MM.1S (cell line): ENCODE measurements around the gene NBAS.

Experiments used
- DNase-seq: peaks from one replicate; pipeline ENCODE4 v3.0.0-alpha.2; 2015
- H2AFZ ChIP-seq: fragments of 300-600 bp; sonication (generic); 2 replicates; pipeline ENCODE4 v1.6.0; 2016; ENCODE audit warnings: antibody characterized with exemption, low read length
- H3F3A ChIP-seq: fragments of 300-600 bp; sonication (generic); 2 replicates; pipeline ENCODE4 v1.6.1; 2016; ENCODE audit warnings: mild to moderate bottlenecking, antibody characterized with exemption, low read length, moderate library complexity, mixed read lengths; ENCODE audit not compliant: insufficient read depth
- H3K27ac ChIP-seq: fragments of 300-600 bp; sonication (generic); 2 replicates; pipeline ENCODE4 v1.5.1; 2016; ENCODE audit warnings: mild to moderate bottlenecking, low read length
- H3K27me3 ChIP-seq: fragments of 300-600 bp; sonication (generic); replicated peaks from 2 replicates; pipeline ENCODE4 v1.6.0; 2016; ENCODE audit warnings: low read length; ENCODE audit not compliant: insufficient read depth
- H3K36me3 ChIP-seq: fragments of 300-600 bp; sonication (generic); replicated peaks from 2 replicates; pipeline ENCODE4 v1.6.1; 2016; ENCODE audit warnings: mild to moderate bottlenecking, low read length, mixed read lengths; ENCODE audit not compliant: insufficient read depth
- H3K4me1 ChIP-seq: fragments of 300-600 bp; sonication (generic); 2 replicates; pipeline ENCODE4 v1.6.1; 2016; ENCODE audit warnings: low read length, mixed read lengths
- H3K4me2 ChIP-seq: fragments of 300-600 bp; sonication (generic); 2 replicates; pipeline ENCODE4 v1.6.0; 2016; ENCODE audit warnings: low read depth, low read length
- H3K4me3 ChIP-seq: fragments of 300-600 bp; sonication (generic); 2 replicates; pipeline ENCODE4 v1.5.1; 2016; ENCODE audit warnings: low read length, mixed read lengths
- H3K79me2 ChIP-seq: fragments of 300-600 bp; sonication (generic); 2 replicates; pipeline ENCODE4 v1.6.1; 2016; ENCODE audit warnings: mixed run types, low read length, mixed read lengths
- H3K9ac ChIP-seq: fragments of 300-600 bp; sonication (generic); 2 replicates; pipeline ENCODE4 v1.6.1; 2016; ENCODE audit warnings: low read length, mixed read lengths
- H3K9me2 ChIP-seq: fragments of 300-600 bp; sonication (generic); replicated peaks from 2 replicates; pipeline ENCODE4 v1.6.1; 2016; ENCODE audit warnings: mild to moderate bottlenecking, low read length, mixed read lengths; ENCODE audit not compliant: insufficient read depth
- H3K9me3 ChIP-seq: fragments of 300-600 bp; sonication (generic); replicated peaks from 2 replicates; pipeline ENCODE4 v1.6.1; 2016; ENCODE audit warnings: mild to moderate bottlenecking, low read length, mixed read lengths; ENCODE audit not compliant: insufficient read depth
- H4K20me1 ChIP-seq: fragments of 300-600 bp; sonication (generic); 2 replicates; pipeline ENCODE4 v1.6.1; 2016; ENCODE audit warnings: mild to moderate bottlenecking, low read length, moderate library complexity, mixed read lengths; ENCODE audit not compliant: insufficient read depth
- EZH2 ChIP-seq: fragments of 300-600 bp; sonication (generic); optimal IDR thresholded peaks from 2 replicates; pipeline ENCODE3; 2017; ENCODE audit warnings: low read depth, mild to moderate bottlenecking, antibody characterized with exemption, low read length, mixed read lengths
- EZH2phosphoT487 ChIP-seq: fragments of 300-600 bp; sonication (generic); IDR thresholded peaks from 2 replicates; pipeline ENCODE4 v1.6.1; 2018; ENCODE audit warnings: antibody characterized with exemption, low read length
- TF ChIP-seq, protein P1 (sequence below): fragments of 300-600 bp; sonication (generic); IDR thresholded peaks from 2 replicates; pipeline ENCODE4 v1.5.1; 2016; ENCODE audit warnings: antibody characterized with exemption, low read length, mixed read lengths

NBAS gene

DNA sequence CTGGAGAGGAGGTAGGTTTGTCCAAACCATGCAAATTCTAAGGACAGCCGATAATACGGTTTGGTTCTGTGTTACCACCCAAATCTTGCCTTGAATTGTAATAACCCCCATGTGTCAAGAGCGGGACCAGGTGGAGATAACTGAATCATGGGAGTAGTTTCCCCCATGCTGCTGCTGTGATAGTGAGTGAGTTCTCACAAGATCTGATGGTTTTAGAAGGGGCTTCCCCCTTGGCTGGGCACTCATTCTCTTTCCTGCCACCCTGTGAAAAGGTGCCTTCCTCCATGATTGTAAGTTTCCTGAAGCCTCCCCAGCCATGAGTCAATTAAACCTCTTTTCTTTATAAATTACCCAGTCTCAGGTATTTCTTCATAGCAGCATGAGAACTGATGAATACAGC, 295.2 kb downstream of the NBAS start:
- no peak overlapping the region for H3K4me3 ChIP-seq
- no peaks in the 10 kb centered on the region for H3K9me3 ChIP-seq
- H4K20me1 ChIP-seq, result no peaks in the 10 kb centered on the region
- H3K4me2 ChIP-seq, result no peak overlapping the region
- H3K9me2 ChIP-seq, result no peaks in the 10 kb centered on the region
- H3K9ac ChIP-seq, result no peak overlapping the region
- H3F3A ChIP-seq, result no peaks in the 10 kb centered on the region; the same call in 1 of the 2 replicates
- no peak for DNase-seq
- no peak overlapping the region for H2AFZ ChIP-seq
- H3K27ac ChIP-seq, result no peak overlapping the region
- H3K4me1 ChIP-seq, result no peaks in the 10 kb centered on the region
- H3K36me3 ChIP-seq, result no peaks in the 10 kb centered on the region
- no peaks in the 10 kb centered on the region for H3K27me3 ChIP-seq
- no peaks in the 10 kb centered on the region for H3K79me2 ChIP-seq
- no peak for TF ChIP-seq EZH2
- TF ChIP-seq EZH2phosphoT487, result no peak
- TF ChIP-seq, protein P1, sequence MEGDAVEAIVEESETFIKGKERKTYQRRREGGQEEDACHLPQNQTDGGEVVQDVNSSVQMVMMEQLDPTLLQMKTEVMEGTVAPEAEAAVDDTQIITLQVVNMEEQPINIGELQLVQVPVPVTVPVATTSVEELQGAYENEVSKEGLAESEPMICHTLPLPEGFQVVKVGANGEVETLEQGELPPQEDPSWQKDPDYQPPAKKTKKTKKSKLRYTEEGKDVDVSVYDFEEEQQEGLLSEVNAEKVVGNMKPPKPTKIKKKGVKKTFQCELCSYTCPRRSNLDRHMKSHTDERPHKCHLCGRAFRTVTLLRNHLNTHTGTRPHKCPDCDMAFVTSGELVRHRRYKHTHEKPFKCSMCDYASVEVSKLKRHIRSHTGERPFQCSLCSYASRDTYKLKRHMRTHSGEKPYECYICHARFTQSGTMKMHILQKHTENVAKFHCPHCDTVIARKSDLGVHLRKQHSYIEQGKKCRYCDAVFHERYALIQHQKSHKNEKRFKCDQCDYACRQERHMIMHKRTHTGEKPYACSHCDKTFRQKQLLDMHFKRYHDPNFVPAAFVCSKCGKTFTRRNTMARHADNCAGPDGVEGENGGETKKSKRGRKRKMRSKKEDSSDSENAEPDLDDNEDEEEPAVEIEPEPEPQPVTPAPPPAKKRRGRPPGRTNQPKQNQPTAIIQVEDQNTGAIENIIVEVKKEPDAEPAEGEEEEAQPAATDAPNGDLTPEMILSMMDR, result no peak

DNA sequence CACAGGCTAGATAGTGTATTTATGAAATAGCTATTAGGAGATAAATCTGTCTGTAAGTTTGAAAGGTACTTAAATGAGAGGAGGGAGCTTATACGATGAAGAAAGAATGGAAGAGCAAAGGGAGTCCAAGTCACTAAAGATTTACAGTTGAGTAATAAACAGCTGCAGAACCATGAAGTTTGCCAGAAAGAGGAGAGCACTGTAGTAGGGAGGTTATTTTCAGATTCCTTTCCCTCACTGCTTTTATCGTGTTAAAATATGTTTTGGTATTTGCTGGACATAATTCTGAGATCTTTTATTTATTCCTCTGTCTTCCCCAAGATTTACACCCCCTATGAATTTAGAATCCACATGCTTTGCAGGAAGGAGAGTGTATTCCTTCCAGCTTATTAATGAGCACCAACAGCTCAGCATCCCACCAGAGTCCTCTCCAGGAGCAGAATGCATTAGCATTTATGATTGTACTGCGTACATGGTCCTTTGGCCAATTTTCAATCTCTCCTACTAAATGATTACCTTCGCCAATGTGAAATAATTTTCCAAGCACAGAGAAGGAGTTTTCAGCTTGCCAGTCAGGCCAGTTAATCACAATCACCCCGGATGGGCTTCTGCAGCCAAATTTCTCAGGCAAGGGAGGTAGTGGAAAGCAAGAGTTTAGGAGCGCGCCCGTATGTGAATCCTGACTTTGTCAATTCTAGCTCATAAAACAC, 297.0 kb downstream of the NBAS start:
- H3K36me3 ChIP-seq, result no peaks in the 10 kb centered on the region

DNA sequence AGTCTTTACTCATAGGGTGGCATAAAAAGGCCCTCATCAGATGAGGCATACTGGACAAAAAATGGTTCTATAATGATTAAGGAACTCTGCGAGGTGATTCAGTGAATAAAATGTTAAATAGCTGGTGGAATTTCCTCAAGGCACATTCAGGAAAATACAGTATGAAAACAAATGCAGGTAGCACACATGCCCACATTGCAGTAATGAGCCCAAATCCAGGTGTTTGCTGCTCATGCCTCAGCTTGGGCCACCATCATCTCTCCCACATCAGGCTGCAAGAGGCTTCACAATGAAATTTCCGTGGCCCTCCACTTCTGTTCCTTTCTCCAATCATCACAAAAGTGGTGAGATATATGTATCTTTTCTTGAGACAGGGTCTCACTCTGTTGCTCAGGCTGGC, 298.3 kb downstream of the NBAS start:
- H3K9me3 ChIP-seq, result no peaks in the 10 kb centered on the region
- no peaks in the 10 kb centered on the region for H3K9me2 ChIP-seq
- no peaks in the 10 kb centered on the region for H3K79me2 ChIP-seq
- DNase-seq, result no peak
- H3F3A ChIP-seq, result no peaks in the 10 kb centered on the region
- H2AFZ ChIP-seq, result no peak overlapping the region
- no peaks in the 10 kb centered on the region for H3K27me3 ChIP-seq
- H3K4me2 ChIP-seq, result no peak overlapping the region
- H3K9ac ChIP-seq, result no peak overlapping the region
- no peaks in the 10 kb centered on the region for H3K4me1 ChIP-seq
- H3K36me3 ChIP-seq, result no peaks in the 10 kb centered on the region
- TF ChIP-seq EZH2phosphoT487 (no peak), EZH2 (no peak)
- TF ChIP-seq, protein P1, result no peak
- no peaks in the 10 kb centered on the region for H4K20me1 ChIP-seq
- H3K4me3 ChIP-seq, result no peak overlapping the region
- no peak overlapping the region for H3K27ac ChIP-seq

More for the DNA sequence above, 297.0 kb downstream of the NBAS start:
- Histone ChIP-seq H3K27ac (no peak overlapping the region), H3F3A (no peaks in the 10 kb centered on the region), H3K79me2 (no peaks in the 10 kb centered on the region), H3K27me3 (no peaks in the 10 kb centered on the region), H4K20me1 (no peaks in the 10 kb centered on the region), H2AFZ (no peak overlapping the region), H3K4me1 (no peaks in the 10 kb centered on the region), H3K9me2 (no peaks in the 10 kb centered on the region), H3K4me3 (no peak overlapping the region), H3K4me2 (no peak overlapping the region), H3K9ac (no peak overlapping the region), H3K9me3 (no peaks in the 10 kb centered on the region)
- no peak for DNase-seq
- TF ChIP-seq, protein P1, result no peak
- TF ChIP-seq EZH2phosphoT487, result no peak
- TF ChIP-seq EZH2, result no peak
